Left kidney (tissue), 2 donors: ENCODE results near the gene NLRC3. TPM values are rescaled to one million over a fixed set of nuclear protein-coding genes. Genes with fewer than 3 reads are reported as not detected.

Experiments used
- DNase-seq: peaks from one replicate; pipeline ENCODE4 v3.0.0-alpha.2; 2013
- polyA plus RNA-seq: library from polyadenylated mRNA; unstranded; fragments of 120-200 nt; gene quantifications from one replicate; pipeline ENCODE4 v1.2.1, GENCODE V29; 2013; ENCODE audit not compliant: insufficient read length

The NLRC3 gene
- polyA plus RNA-seq, 1 donor = 2.1 TPM

DNA sequence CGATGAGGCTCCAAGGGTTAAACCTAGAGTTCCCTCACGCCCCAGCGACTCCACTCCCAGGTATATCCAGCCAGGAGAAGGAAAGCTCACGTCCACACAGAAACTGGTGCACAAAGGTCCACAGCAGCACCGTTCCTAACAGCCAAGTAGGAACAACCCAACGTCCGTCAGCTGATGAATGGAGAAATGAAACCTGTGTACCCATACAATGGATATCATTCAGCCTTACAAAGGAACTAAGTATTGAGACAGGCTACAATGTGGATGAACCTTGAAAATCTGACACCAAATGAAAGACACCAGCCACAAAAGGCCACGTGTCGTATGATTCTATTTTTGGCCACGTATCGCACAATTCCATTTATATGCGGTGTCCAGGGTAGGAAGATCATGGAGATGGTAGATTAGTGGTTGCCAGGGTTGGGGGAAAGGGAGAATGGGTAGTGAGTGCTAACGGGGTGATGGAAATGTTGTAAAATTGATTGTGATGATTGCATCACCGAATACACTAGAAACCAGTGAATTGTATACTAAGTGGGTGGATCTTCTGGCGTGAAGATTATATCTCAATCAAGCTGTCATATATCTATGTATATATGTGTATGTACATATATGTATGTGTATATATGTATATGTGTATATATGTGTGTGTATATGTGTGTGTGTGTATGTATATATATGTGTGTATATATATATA lies 30.1 kb downstream of the NLRC3 start:
- DNase-seq = no peak

DNA sequence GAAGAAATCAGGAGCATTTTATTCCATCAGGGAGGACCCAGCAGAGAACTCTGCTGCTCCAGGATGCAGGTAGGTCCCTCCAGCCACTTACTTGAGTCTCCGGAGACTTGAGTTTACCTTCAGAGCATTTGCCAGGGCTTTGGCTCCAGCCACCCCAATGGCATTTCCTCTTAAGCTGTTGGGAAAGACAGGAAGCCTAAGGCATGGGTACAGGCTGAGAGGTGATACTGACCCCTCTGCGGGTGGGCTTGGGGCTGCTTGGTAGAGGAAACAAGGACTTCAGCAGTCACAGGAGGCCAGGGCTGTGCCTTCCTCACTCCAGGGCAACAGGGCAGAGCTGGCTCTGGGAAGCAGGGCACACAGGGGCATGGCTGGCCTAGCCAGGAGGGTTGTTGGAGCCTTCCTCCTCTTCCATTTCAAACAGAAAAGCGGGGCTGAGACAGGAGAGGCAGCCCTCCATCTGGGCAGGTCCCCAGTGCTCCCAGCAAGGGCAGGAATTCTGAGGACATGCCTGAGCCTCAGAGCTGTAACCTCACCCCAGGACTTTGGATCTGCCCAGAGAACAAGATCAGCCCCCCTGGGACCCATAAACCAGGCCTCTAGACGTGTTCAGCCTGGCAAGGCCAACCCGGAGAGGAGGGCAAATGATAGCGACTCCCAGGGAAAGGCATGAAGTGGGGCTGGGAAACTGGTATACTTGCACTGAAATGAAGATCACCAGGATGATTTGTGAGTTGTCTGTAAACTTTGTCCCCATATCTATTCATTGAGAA lies 34.4 kb downstream of the NLRC3 start:
- no peak for DNase-seq

DNA sequence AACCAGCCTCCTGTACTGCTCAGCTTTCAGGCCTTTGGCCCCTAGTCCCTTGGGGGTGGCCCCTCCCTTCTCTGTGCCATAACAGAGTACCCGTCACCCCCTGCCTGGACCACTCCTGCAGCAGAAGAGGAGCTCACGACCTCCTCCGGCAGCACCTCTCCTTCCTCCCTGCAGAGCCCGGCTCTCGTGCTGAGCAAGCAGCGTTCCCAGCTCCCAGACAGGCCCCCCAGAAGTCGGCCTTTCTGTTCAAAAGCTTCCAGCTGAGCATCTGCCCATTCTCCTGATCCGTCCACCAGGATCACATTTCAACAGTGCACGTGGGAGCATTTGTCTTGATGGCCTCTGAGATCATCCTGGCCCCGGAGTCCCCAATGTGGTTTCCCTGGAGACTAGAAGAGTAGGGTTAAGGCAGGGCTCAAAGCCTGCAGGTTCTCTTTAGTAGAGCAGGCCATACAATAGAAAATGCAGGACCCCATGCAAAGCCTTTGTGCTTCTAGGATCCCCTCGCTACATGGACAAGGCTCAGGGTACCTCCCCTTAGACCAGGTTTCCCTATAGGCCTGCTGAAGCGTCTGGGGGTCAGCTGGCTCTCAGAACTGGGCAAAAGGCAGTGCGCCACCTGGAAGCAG lies 35.6 kb downstream of the NLRC3 start:
- no peak for DNase-seq

DNA sequence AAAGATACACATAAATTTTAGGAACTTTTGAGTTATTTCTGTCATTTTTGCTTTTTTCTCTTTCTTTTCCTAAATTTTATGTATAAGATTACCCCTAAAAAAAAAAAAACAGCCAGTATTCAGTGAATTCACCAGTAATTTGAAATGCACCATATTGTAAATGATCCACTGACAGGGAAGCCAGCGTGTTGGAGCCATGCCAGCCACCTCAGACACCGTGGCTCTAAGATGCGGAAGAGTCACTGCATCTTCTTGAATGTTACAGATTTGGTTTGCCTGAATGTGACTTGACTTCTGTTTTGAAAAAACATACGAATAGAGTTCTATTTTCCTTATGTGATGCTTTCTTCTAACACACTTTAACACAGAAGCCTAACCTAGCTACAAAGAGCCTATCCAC lies 39.0 kb downstream of the NLRC3 start:
- DNase-seq = no peak

DNA sequence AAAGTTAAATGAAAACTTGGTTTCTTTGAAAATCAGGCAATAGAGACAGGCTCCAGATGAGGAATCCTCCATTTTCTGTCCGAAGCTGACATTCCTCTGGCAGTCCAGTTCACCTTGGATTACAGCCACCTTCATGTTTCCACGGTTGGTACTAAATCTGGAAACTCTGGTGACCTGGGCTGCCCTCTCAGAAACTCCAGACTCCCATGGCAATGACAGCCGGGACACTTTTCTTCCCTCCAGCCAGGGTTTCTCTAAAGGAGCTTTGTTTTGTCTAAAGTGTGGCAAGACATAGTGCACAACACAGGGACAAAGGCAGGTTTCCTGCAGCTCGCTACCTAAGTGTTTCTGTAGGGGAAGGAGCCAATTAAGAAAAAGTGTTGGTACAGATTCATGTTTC lies 40.4 kb downstream of the NLRC3 start:
- no peak for DNase-seq

DNA sequence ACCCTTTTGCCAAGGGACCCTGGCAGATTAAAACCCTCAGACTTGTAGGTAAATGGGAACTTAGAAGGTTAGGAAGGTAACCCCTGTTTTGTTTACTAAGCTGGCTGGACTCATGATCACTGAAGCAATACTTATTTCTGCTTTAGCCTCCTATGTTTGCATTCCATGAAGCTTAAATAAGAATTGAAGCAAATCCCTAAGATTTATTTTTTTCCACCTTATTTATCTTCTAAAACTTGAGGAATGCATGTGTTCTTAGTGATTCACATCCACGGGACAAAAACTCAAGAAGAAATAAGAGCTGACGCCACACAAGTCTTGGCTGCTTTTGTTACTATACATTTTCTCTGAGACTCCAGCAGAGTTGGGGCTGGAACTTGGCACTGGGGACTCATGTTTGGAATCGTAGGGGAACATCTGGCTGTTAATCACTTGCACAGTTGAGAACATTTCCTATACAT lies 40.9 kb downstream of the NLRC3 start:
- no peak for DNase-seq

DNA sequence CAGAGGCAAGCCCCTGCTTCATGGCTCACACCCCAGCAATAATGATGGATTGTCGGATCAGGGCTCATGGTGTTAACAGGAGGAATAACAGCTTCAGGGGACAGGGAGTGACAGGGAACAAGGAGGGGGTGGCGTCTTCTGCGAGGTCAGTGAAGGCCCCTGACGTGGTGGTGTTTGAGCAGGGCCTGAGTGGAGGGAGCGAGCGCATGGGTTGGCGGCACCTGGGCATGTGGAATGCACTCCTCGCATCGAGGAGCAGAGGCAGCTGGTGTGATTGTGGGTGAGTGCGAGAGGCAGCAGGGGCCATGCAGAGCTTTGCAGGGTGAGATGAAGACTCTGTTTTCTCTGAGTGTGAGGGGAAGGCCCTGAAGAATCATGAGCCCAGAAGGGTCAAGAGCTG lies 43.1 kb downstream of the NLRC3 start:
- DNase-seq = no peak

DNA sequence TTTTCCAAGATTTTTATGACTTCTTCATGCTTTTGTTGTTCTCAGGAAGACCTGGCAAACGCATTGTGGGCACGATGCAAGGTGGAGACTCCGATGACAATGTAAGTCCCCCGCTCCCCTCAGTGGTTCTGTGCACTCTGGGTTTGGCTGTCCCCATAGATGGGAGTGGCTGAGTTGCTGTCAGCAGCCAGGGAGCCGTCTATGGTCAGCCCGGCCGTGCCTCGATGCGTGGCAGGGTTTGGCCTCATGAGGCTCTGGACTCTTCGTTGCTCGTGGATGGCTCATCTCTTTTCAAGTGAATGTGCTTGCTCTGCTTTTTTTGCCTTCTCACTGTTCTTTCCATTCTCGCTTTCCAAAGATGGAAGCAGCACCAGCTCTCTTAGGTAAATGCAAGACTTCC lies 44.5 kb downstream of the NLRC3 start:
- no peak for DNase-seq

DNA sequence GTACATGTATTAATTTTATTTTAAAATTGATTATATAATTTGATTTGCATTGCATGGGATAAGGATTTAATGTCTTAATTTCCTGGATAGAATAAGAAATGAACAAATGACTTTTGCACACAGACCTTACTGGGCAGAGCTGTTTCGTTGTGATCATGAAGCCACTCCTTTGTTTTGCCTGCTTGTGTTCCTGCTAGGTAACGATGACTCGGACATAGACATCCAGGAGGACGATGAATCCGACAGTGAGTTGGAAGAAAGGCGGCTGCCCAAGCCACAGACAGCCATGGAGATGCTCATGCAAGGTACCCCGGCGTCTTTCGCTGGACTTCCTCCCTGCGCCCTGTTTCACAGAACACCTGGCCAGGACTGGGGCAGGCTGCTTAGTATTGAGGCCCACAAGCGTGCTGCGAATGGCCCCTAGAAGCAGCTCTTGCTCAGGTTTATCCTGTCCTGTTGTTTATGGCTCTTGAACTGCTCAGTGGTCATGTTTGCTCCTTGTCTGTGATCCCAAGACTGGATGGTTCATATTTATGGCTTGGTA lies 46.8 kb downstream of the NLRC3 start:
- no peak for DNase-seq

DNA sequence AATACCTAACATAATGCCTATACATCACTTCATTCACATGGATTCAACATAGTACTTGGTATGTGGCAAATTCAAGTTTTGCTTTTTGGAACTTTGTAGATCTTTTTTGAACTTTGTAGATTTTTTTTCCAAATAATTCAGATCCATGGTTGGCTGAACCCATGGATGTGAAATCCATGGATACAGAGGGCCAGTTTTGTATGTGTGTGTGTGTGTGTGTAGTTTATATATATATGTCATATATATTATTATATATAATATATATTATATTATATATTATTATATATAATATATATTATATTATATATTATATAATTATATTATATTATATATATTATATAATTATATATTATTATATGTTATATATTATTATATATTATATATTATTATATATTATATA lies 48.0 kb downstream of the NLRC3 start:
- no peak for DNase-seq

DNA sequence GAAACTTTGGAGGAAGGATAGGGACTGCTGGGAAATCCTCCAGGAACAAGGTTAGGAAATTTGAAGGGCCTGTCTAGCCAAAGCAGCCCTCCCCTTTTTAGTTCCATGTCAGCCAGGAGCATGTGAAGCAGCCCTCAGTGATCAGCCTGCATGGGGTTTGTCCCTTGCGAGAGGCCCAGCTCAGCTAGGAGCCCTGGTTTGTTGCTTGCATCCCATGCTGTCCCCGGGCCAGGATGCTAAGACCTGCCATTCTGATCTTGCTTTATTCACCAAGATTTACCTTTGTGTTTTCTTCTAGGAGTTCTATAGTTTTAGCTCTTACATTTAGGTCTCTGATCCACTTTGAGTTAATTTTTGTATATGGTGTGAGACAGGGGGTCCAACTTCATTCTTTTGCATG lies 48.8 kb downstream of the NLRC3 start:
- DNase-seq = no peak

DNA sequence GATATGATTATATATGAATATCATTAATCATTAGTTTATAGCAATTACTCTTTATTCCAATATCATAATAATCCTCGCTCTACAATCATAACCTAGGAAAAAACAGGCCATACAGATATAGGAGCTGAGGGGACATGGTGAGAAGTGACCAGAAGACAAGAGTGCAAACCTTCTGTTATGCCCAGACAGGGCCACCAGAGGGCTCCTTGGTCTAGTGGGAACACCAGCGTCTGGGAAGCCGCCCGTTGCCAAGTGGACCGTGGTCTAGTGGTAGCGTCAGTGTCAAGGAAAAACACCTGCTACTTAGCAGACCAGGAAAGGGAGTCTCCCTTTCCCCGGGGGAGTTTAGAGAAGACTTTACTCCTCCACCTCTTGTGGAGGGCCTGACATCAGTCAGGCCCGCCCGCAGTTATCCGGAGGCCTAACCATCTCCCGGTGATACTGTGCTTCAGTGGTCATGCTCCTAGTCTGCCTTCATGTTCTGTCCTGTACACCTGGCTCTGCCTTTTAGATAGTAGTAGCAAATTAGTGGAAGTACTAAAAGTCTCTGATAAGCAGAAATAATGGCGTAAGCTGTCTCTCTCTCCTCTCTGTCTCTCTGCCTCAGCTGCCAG lies 49.9 kb downstream of the NLRC3 start:
- DNase-seq = peak; percentile 32

DNA sequence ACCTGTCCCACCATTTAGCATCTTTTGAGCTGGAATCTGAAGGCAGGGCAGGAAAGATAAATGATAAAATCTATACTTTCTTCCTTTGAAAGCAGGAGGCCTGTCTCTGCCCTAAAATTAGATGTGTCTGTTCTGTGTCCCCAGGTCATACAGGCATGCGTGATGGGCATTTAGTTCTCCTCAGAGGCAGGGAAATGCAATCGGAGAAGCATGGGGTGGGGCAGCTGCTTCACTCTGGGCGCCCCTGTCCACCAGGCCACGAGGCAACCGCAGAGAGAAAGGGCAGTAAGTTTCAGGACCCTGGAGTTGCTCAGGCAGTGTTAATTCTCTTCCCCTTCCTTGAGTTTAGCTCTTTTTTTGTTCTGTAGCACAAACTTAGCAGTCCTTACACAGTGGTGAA lies 51.3 kb downstream of the NLRC3 start:
- DNase-seq = no peak

DNA sequence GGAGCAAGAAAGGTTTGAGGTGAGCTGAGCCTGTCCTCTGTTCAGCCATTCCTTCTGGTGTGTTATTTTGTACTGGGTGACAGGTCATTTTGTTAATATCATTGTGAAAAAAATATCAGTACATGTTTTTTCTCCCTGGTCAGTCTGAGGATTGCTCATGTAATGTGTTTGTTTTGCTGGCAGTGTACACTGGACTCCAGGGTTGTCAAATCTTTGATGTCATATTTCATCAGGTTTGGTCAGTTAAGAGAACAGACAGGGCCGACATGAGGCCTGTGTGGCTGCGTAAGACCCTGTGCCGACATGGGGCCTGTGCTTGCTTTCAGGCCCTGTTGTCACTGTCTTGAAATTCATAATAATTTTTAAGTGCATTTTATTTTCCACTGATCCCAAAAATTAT lies 53.9 kb downstream of the NLRC3 start:
- DNase-seq = no peak

DNA sequence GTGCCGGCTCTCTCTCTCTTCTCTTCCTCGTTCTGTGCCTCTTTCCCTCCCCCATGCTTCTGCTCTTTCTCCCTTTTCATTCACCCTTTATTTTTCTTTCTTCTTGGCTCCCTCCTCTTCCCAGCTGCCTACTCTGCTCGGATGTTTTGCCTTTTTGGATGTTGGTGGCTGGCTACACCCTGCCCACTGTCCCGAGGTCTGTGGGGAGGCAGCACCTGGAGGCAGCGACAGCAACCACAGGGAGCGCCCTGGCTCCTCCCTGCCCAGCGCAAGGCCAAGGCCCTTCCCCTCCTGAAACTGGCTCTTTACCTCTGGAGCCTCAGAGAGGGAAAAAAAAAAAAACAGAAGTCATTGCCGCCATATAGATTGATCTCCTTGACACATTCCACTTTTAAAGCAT lies 56.4 kb downstream of the NLRC3 start:
- no peak for DNase-seq

DNA sequence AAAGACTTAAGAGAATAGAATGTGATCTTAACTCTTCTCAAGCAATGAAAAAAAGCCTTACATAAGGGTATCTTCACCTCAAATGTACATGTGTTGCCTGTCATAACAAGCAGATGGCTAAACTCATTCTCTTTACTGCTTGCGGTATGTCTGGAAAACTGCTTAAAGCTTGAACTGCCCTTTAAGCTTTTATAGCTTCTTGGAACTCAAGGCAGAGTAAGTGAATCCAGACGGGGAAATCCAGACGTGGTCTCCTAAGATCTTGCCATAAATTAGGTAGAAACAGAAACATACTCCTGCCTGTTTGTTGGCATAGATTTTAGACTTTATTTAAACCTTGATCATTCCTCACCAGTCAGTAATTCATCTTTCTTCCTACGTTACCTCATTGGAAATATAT lies 56.8 kb downstream of the NLRC3 start:
- peak; percentile 73 for DNase-seq

DNA sequence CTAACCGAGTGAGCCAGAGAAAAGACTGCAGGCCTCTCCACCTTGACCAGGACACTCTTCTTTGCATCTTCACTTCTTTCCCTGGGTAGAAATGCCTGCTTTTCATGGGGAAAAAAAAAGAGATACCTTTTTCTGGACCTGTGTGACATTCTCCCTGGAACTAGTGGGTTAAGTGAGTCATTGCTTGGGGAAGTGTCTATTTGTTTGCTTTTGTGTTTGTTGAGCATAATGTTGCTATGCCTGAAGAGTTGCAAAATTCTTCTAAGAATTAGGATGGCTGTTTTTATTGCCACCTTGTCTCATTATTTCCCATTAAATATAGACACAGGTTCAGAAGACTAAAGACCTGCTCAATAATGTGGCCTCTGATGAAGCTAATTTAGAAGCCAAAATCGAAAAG lies 57.6 kb downstream of the NLRC3 start:
- DNase-seq = no peak

DNA sequence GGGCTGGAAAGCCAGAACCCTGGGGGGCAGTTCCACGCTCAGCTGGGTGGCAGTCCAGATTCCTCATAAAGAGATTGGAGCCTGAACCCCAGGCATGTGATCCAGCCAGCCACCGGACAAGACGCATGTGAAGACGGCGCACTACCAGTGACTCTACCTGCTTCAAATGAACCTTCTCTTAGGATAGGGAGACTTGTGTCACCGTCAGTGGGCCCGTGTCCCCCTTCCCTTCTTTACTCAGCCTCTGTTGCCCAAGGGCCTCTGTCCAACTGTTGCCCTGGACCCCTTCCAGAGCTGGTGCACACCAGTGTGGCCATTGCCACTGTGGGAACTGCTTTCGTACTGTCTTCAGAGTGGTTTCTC lies 58.2 kb downstream of the NLRC3 start:
- DNase-seq = no peak

DNA sequence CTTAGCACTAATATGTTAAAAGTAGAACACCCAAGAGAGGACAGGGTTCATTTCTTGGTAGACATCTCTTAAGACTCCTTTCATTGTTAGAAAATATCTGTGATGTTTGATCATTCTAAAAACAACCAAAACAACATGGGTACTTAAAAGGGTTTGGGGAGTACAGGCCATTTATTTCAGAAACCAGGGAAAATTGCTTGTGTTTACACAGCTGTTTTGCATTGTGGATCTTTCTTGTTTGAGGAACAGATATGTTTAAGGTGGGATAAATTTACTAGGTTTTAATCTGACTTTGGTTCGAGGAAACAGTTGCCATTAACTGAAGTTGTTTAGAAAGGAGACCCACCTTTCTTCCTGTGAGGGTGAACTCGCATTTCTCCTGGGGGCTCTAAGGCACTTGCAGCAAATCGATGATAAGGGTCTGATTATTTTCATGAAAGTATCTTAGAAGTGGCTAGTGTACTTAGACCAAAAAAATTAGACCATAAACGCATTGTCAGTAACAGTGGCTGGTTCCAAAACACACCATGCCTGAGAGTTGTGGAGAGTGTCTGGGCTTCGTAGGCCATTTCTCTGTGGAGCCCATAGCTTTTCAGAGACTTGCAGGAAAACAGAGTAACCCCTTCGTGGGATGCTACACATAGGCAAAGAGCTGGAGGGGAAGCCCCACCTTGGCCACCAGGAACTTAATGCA lies 58.8 kb downstream of the NLRC3 start:
- DNase-seq = no peak

DNA sequence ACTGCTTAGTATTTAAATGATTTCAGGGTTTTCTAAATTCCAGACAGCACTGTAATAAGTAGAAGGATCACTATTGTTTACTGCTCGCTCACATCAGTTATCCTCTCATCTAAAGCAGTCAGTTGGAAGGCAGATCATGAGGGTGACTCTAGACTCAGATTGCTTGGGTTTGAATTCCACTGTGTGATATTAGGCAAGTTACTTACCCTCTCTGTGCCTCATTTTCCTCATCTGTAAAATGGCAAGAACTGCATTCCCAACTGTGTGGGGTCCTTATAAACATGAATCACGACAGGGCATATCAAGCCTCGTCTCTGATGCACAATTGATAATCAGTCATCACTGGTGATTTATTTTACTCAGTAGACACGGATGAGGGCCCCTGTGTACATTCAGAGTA lies 61.3 kb downstream of the NLRC3 start:
- no peak for DNase-seq

DNA sequence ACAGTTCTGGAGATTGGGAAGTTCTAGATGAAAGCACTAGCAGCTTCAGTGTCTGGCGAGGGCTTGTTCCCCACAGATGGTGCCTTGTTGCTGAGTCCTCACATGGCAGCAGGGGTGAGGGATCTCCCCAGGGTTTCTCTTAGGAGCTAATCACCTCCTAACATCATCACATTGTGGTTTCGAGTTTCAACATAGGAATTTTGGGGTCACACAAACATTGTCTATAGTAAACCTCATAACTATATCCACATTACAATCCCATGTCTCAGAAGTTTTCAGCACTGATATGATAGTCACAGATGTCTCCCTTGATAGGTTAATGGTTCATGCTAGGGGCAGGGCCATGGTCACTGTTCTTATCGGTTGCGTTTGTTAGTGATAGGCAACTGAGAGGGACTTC lies 62.6 kb downstream of the NLRC3 start:
- DNase-seq = no peak
